Keratinocyte (primary cell): ENCODE results near the gene IFNL4. TPM values are rescaled to one million over a fixed set of nuclear protein-coding genes. Genes with fewer than 3 reads are reported as not detected.

ENCODE experiments used
- DNase-seq: peaks from one replicate; pipeline ENCODE4 v3.0.0-alpha.2; 2011; ENCODE audit warnings: low read depth, missing footprints, low spot score
- FAIRE-seq: peaks from 2 replicates; lab custom pipeline; 2011; peaks lifted over from hg19 to GRCh38; lab: Jason Lieb, UNC
- H2AFZ ChIP-seq: 2 replicates; pipeline ENCODE4 v1.6.0; 2012; ENCODE audit warnings: low read length, control low read depth, inconsistent platforms; ENCODE audit not compliant: control insufficient read depth
- H3K27ac ChIP-seq: 2 replicates; pipeline ENCODE4 v1.5.1; 2011; ENCODE audit warnings: low read length; ENCODE audit not compliant: control insufficient read depth, insufficient read depth
- H3K27me3 ChIP-seq: 3 replicates; pipeline ENCODE4 v1.6.0; 2011; ENCODE audit warnings: low read length; ENCODE audit not compliant: control insufficient read depth, insufficient read depth; ENCODE audit errors: extremely low read depth
- H3K36me3 ChIP-seq, 2 experiments: 2 replicates in 1 of 2; 3 replicates in 1 of 2; pipeline ENCODE4 v1.5.1; 2011; ENCODE audit warnings: low read length in 2 of 2, mild to moderate bottlenecking in 1 of 2; ENCODE audit not compliant: control insufficient read depth in 2 of 2, insufficient read depth in 2 of 2; ENCODE audit errors: extremely low read depth in 1 of 2
- H3K4me1 ChIP-seq: 3 replicates; pipeline ENCODE4 v1.5.1; 2011; ENCODE audit warnings: low read length; ENCODE audit not compliant: control insufficient read depth, insufficient read depth; ENCODE audit errors: extremely low read depth
- H3K4me2 ChIP-seq: 3 replicates; pipeline ENCODE4 v1.6.0; 2011; ENCODE audit warnings: low read depth, low read length; ENCODE audit not compliant: control insufficient read depth, insufficient read depth; ENCODE audit errors: extremely low read depth
- H3K4me3 ChIP-seq, 3 experiments: fragments of 200-600 bp in 1 of 3; sonication (generic) in 1 of 3; 2 replicates in 2 of 3; 3 replicates in 1 of 3; pipeline ENCODE4 v1.5.1; 2011 to 2016; ENCODE audit warnings: low read length in 3 of 3, mild to moderate bottlenecking in 3 of 3, control low read depth in 2 of 3, inconsistent platforms in 1 of 3, low read depth in 1 of 3, mixed read lengths in 1 of 3, mixed run types in 1 of 3, moderate library complexity in 1 of 3; ENCODE audit not compliant: control insufficient read depth in 2 of 3, insufficient read depth in 2 of 3; ENCODE audit errors: extremely low read depth in 1 of 3
- H3K79me2 ChIP-seq: 2 replicates; pipeline ENCODE4 v1.6.0; 2012; ENCODE audit warnings: low read length; ENCODE audit not compliant: control insufficient read depth, insufficient read depth
- H3K9ac ChIP-seq: 3 replicates; pipeline ENCODE4 v1.6.0; 2011; ENCODE audit warnings: low read length; ENCODE audit not compliant: control insufficient read depth, insufficient read depth; ENCODE audit errors: extremely low read depth
- H3K9me1 ChIP-seq: 3 replicates; pipeline ENCODE4 v1.6.0; 2011; ENCODE audit warnings: low read length; ENCODE audit not compliant: control insufficient read depth, insufficient read depth; ENCODE audit errors: extremely low read depth
- H3K9me3 ChIP-seq: 2 replicates; pipeline ENCODE4 v1.5.1; 2012; ENCODE audit warnings: low read depth, low read length; ENCODE audit not compliant: control insufficient read depth
- H4K20me1 ChIP-seq: 3 replicates; pipeline ENCODE4 v1.6.0; 2011; ENCODE audit warnings: low read length; ENCODE audit not compliant: control insufficient read depth, insufficient read depth; ENCODE audit errors: extremely low read depth
- CTCF ChIP-seq, 3 experiments: IDR thresholded peaks in 1 of 3; conservative IDR thresholded peaks in 1 of 3; optimal IDR thresholded peaks in 1 of 3; 2 replicates in 2 of 3; 3 replicates in 1 of 3; pipeline versions ENCODE3 to v1.5.1; 2011; ENCODE audit warnings: low read length in 3 of 3, mild to moderate bottlenecking in 3 of 3, moderate library complexity in 2 of 3, control low read depth in 1 of 3, inconsistent platforms in 1 of 3; ENCODE audit not compliant: insufficient read depth in 2 of 3; ENCODE audit errors: extremely low read depth in 1 of 3
- EZH2 ChIP-seq: IDR thresholded peaks from one replicate; pipeline ENCODE4 v1.6.1; 2012; ENCODE audit warnings: inconsistent platforms, mild to moderate bottlenecking, low read length, moderate library complexity
- dilution Hi-C: fragments of 300-500 bp; cut with MboI; formaldehyde crosslinking; loops from one replicate; pipeline ENCODE4 v1.7.0; 2020; ENCODE audit warnings: low sequenced_read_pairs; ENCODE audit not compliant: extremely low pct_ligation_motif_present
- polyA plus RNA-seq, 5 experiments: library from polyadenylated mRNA; depleted of rRNA in 3 of 5; stranded (reverse) in 3 of 5; stranded (forward) in 1 of 5; unstranded in 1 of 5; fragments of >200 nt; gene quantifications; 1 replicate in 1 of 5; 2 replicates in 3 of 5; 3 replicates in 1 of 5; pipeline versions ENCODE4 v1.2.1 to v1.2.3, GENCODE V29; 2011 to 2012; ENCODE audit warnings: missing spikeins in 2 of 5, low read depth in 1 of 5, low replicate concordance in 1 of 5

Gene IFNL4
- polyA plus RNA-seq, 1 donor (not counting 4 experiments of a cell fraction or from before 2014, with no cell fraction given), result not detected

- dilution Hi-C loops, result no loop called here
- H3K36me3 ChIP-seq, result no peaks in the 10 kb centered on the region
- H4K20me1 ChIP-seq, result no peaks in the 10 kb centered on the region
- H3K4me2 ChIP-seq, result no peak overlapping the region
- TF ChIP-seq EZH2, result no peak
- no peak for TF ChIP-seq CTCF (optimal IDR thresholded peaks at IDR 0.05 in 1 of 3, IDR thresholded peaks at IDR 0.05 in 1 of 3, conservative IDR thresholded peaks at IDR 0.05 in 1 of 3; ENCODE audit: extremely low read depth in 1 of 3, insufficient read depth in 2 of 3, low read length in 3 of 3)
- H3K4me1 ChIP-seq, result no peaks in the 10 kb centered on the region
- no peak for DNase-seq
- H3K27me3 ChIP-seq, result peaks cover 3% of the 10 kb centered on the region
- no peaks in the 10 kb centered on the region for H3K79me2 ChIP-seq
- H3K9ac ChIP-seq, result no peak overlapping the region
- no peak for FAIRE-seq
- no peak overlapping the region for H3K27ac ChIP-seq
- H3K4me3 ChIP-seq, result no peak overlapping the region
- H3K9me1 ChIP-seq, result no peaks in the 10 kb centered on the region
- H3K9me3 ChIP-seq, result no peaks in the 10 kb centered on the region
- H2AFZ ChIP-seq, result no peak overlapping the region
Observed at GRCh38 chr19:39293394-39293793, 44.7 kb upstream of the IFNL4 start.

- Histone ChIP-seq H3K9ac (no peak overlapping the region), H4K20me1 (no peaks in the 10 kb centered on the region), H3K4me3 (no peak overlapping the region), H3K27ac (no peak overlapping the region), H3K4me2 (no peak overlapping the region), H3K36me3 (no peaks in the 10 kb centered on the region), H2AFZ (no peak overlapping the region), H3K9me3 (no peaks in the 10 kb centered on the region), H3K79me2 (no peaks in the 10 kb centered on the region), H3K9me1 (no peaks in the 10 kb centered on the region), H3K27me3 (no peaks in the 10 kb centered on the region), H3K4me1 (no peaks in the 10 kb centered on the region)
- FAIRE-seq (no peak), DNase-seq (no peak)
- dilution Hi-C loops, result no loop called here
- TF ChIP-seq CTCF (optimal IDR thresholded peaks at IDR 0.05 in 1 of 3, IDR thresholded peaks at IDR 0.05 in 1 of 3, conservative IDR thresholded peaks at IDR 0.05 in 1 of 3; ENCODE audit: extremely low read depth in 1 of 3, insufficient read depth in 2 of 3, low read length in 3 of 3) (no peak), EZH2 (no peak)
Observed at GRCh38 chr19:39284032-39284431, 35.4 kb upstream of the IFNL4 start.
